Mesendoderm (in vitro differentiated cells): ENCODE measurements around the gene MESD.

Experiments
- DNase-seq: peaks from one replicate; pipeline ENCODE4 v3.0.0; 2013
- H2AK5ac ChIP-seq: 2 replicates; pipeline ENCODE4 v1.6.1; 2013; ENCODE audit warnings: low read length, inconsistent platforms
- H2BK120ac ChIP-seq: 2 replicates; pipeline ENCODE4 v1.6.1; 2013; ENCODE audit warnings: low read depth, mild to moderate bottlenecking, low read length, moderate library complexity, mixed read lengths
- H2BK15ac ChIP-seq: replicated peaks from 2 replicates; pipeline ENCODE4 v1.6.1; 2013; ENCODE audit warnings: low read depth, mild to moderate bottlenecking, moderate library complexity
- H2BK5ac ChIP-seq: 2 replicates; pipeline ENCODE4 v1.6.1; 2013; ENCODE audit warnings: low read length, inconsistent platforms
- H3K18ac ChIP-seq: 2 replicates; pipeline ENCODE4 v1.6.1; 2013; ENCODE audit warnings: mild to moderate bottlenecking, low read length, mixed read lengths
- H3K23ac ChIP-seq: one replicate; pipeline ENCODE4 v1.6.1; 2013; ENCODE audit warnings: low read length
- H3K27ac ChIP-seq: 2 replicates; pipeline ENCODE4 v1.5.1; 2013; ENCODE audit warnings: low read depth, mild to moderate bottlenecking, inconsistent platforms, low read length, moderate library complexity
- H3K27me3 ChIP-seq: 2 replicates; pipeline ENCODE4 v1.6.1; 2013; ENCODE audit warnings: low read length, control low read depth, mild to moderate bottlenecking, inconsistent platforms; ENCODE audit not compliant: insufficient read depth, poor library complexity
- H3K36me3 ChIP-seq: 2 replicates; pipeline ENCODE4 v1.6.1; 2013; ENCODE audit warnings: low read length, inconsistent platforms; ENCODE audit not compliant: control insufficient read depth, insufficient read depth
- H3K4ac ChIP-seq: one replicate; pipeline ENCODE4 v1.6.1; 2013; ENCODE audit warnings: low read depth, mild to moderate bottlenecking, low read length, moderate library complexity
- H3K4me1 ChIP-seq: 2 replicates; pipeline ENCODE4 v1.6.1; 2013; ENCODE audit warnings: low read depth, low read length, inconsistent platforms; ENCODE audit not compliant: control insufficient read depth
- H3K4me2 ChIP-seq: 2 replicates; pipeline ENCODE4 v1.6.1; 2013; ENCODE audit warnings: low read length
- H3K4me3 ChIP-seq: 2 replicates; pipeline ENCODE4 v1.5.1; 2013; ENCODE audit warnings: mild to moderate bottlenecking, low read length
- H3K56ac ChIP-seq: one replicate; pipeline ENCODE4 v1.6.1; 2013; ENCODE audit warnings: low read length
- H3K79me1 ChIP-seq: 2 replicates; pipeline ENCODE4 v1.6.1; 2013; ENCODE audit warnings: low read length, inconsistent platforms
- H3K79me2 ChIP-seq: 2 replicates; pipeline ENCODE4 v1.6.1; 2013; ENCODE audit warnings: mild to moderate bottlenecking, low read length; ENCODE audit not compliant: control insufficient read depth, insufficient read depth
- H3K9ac ChIP-seq: 2 replicates; pipeline ENCODE4 v1.6.1; 2013; ENCODE audit warnings: low read length, inconsistent platforms
- H4K5ac ChIP-seq: one replicate; pipeline ENCODE4 v1.6.1; 2013; ENCODE audit warnings: low read length
- H4K8ac ChIP-seq: one replicate; pipeline ENCODE4 v1.6.1; 2013; ENCODE audit warnings: low read depth, mild to moderate bottlenecking, control low read depth, low read length, moderate library complexity
- WGBS: extraction: QIAGEN DNeasy Blood & Tissue Kit; methylation state at CpG from one replicate; pipeline ENCODE4 v1.1.7; 2013; ENCODE audit warnings: low lambda C conversion rate, missing lambda C conversion rate; ENCODE audit not compliant: insufficient coverage; ENCODE audit errors: extremely low coverage; 5-methylcytosine and 5-hydroxymethylcytosine counted together

MESD gene

DNA sequence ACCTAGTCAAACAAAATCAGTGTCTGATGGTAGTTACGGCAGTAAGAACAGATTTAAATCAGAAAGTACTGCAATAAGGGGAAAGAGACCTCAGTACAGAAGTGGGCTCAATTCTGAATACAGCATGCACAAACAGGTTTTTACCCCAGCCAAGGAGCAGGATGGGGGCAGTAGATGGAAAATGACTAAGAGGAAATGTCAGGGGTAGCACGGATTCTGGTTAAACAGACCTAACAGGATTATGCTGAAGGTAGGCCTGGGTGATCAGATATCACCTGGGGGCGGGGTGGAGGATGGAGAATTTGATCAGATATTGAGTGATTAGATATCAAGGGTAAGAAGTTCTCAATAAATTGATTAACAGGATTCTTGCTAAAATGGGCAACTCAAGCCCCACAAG, 19.0 kb downstream of the MESD start:
- Histone ChIP-seq H2BK120ac (no peak overlapping the region), H4K8ac (no peak overlapping the region), H3K4me1 (no peaks in the 10 kb centered on the region), H3K18ac (no peak overlapping the region), H3K4me3 (no peak overlapping the region), H4K5ac (no peak overlapping the region), H2AK5ac (no peak overlapping the region), H2BK5ac (no peak overlapping the region), H3K56ac (no peak overlapping the region), H2BK15ac (no peak overlapping the region), H3K27me3 (no peaks in the 10 kb centered on the region), H3K79me2 (peaks cover 6% of the 10 kb centered on the region), H3K79me1 (peaks cover 4% of the 10 kb centered on the region), H3K4me2 (no peak overlapping the region), H3K9ac (no peak overlapping the region), H3K4ac (no peak overlapping the region), H3K36me3 (peaks cover 4% of the 10 kb centered on the region), H3K23ac (no peak overlapping the region), H3K27ac (no peak overlapping the region)
- no peak for DNase-seq
- no CpG with 5 or more reads among the region's 3 CpGs for WGBS

DNA sequence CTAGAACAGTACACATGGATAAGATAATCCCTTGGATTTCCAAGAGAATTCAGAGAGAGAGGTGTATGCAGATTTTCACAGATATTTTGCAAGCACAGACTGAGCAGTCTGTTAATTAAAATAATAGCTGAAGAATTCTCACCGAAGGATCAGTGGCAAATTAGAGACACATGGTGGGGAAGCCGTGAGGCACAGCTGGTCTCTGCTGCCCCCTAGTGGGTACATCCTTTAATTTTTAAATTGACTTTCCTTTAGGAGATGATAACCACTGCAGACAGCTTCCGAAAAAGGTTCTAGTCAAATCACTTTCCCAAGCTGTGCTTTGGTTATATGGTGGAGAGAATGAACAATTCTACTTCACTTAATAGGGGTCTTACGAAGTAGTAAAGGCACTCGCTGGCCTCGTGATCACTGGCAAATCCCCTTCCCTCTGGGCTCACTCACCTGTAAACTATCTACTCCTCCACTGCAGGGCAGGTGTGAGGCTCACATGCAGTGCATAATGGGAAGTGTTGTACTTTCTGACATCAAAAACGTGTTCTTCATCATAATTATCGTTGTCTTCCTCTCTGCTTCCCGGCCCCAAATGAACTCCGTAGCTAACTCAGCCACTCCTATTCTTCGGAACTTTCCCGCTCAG, 19.5 kb downstream of the MESD start:
- H2BK120ac ChIP-seq = no peak overlapping the region
- no peak overlapping the region for H3K4me2 ChIP-seq
- no peak overlapping the region for H3K56ac ChIP-seq
- H3K36me3 ChIP-seq = peaks cover 4% of the 10 kb centered on the region
- H3K18ac ChIP-seq = no peak overlapping the region
- no peaks in the 10 kb centered on the region for H3K27me3 ChIP-seq
- H3K4me1 ChIP-seq = no peaks in the 10 kb centered on the region
- no CpG with 5 or more reads among the region's 12 CpGs for WGBS
- H2BK15ac ChIP-seq = no peak overlapping the region
- H2BK5ac ChIP-seq = no peak overlapping the region
- no peak overlapping the region for H4K5ac ChIP-seq
- no peak overlapping the region for H3K9ac ChIP-seq
- DNase-seq = peak; percentile 66
- H3K4ac ChIP-seq = no peak overlapping the region
- H3K23ac ChIP-seq = no peak overlapping the region
- H4K8ac ChIP-seq = no peak overlapping the region
- no peak overlapping the region for H3K4me3 ChIP-seq
- H3K79me1 ChIP-seq = peaks cover 4% of the 10 kb centered on the region
- no peak overlapping the region for H2AK5ac ChIP-seq
- H3K27ac ChIP-seq = no peak overlapping the region
- peaks cover 4% of the 10 kb centered on the region for H3K79me2 ChIP-seq

DNA sequence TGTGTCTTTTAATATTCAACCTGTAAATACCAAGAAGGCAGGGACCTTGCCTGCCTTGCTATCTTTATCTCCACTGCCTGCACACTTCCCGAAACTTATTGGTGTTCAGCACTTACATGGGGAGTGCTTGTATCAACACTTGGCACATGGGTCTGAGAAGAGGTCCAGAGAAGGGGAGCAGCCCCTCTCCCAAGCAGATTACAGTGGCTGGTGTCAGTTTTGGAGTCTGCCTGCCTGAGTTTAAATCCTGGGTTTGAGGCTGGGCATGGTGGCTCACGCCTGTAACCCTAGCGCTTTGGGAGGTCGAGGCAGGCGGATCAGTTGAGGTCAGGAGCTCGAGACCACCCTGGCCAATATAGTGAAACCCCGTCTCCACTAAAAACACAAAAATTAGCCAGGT, 20.3 kb downstream of the MESD start:
- H3K79me1 ChIP-seq = peaks cover 4% of the 10 kb centered on the region
- H2BK5ac ChIP-seq = no peak overlapping the region
- no peak overlapping the region for H2AK5ac ChIP-seq
- peaks cover 2% of the 10 kb centered on the region for H3K79me2 ChIP-seq
- peak overlapping the region; percentile 25 for H3K56ac ChIP-seq
- H3K36me3 ChIP-seq = peaks cover 4% of the 10 kb centered on the region
- H3K4me3 ChIP-seq = no peak overlapping the region
- H3K23ac ChIP-seq = no peak overlapping the region
- no peak for DNase-seq
- H3K27ac ChIP-seq = no peak overlapping the region
- no peak overlapping the region for H3K4ac ChIP-seq
- H4K5ac ChIP-seq = no peak overlapping the region
- no peaks in the 10 kb centered on the region for H3K4me1 ChIP-seq
- no peak overlapping the region for H2BK15ac ChIP-seq
- no peak overlapping the region for H3K4me2 ChIP-seq
- WGBS = no CpG with 5 or more reads among the region's 7 CpGs
- no peaks in the 10 kb centered on the region for H3K27me3 ChIP-seq
- no peak overlapping the region for H3K9ac ChIP-seq
- no peak overlapping the region for H2BK120ac ChIP-seq
- no peak overlapping the region for H4K8ac ChIP-seq
- H3K18ac ChIP-seq = no peak overlapping the region

DNA sequence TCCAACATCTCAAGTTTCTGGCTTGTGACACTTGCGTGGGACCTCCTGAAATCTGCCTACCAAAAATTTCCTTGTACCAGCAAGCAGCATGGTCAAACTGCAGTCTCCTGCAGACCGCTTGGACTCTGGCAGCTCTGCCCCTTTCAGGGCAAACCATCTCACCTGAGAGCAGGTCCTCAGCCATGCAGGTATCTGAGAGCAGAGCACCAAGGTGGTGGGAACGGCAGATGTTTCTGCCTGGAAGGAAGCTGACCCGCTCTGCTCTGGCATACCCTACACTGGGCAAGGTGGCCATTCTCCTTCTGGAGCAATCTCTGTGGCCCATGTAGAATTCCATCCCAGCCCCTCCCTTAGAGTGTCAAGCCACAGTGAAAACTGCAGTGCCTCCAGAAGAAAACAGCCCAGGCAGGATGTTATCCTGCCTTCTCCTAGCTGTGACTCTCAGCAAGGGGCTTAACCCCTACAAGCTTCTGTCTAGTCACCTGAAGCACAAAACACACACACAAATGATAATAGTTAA, 21.6 kb downstream of the MESD start:
- Histone ChIP-seq H3K4me1 (no peaks in the 10 kb centered on the region), H3K4ac (no peak overlapping the region), H3K18ac (no peak overlapping the region), H4K8ac (no peak overlapping the region), H2BK15ac (no peak overlapping the region), H2BK120ac (no peak overlapping the region), H3K23ac (no peak overlapping the region), H3K4me3 (no peak overlapping the region), H3K79me2 (no peaks in the 10 kb centered on the region), H3K27ac (no peak overlapping the region), H3K27me3 (no peaks in the 10 kb centered on the region), H3K4me2 (no peak overlapping the region), H3K79me1 (no peaks in the 10 kb centered on the region), H2AK5ac (no peak overlapping the region), H3K36me3 (peaks cover 4% of the 10 kb centered on the region), H4K5ac (no peak overlapping the region), H3K9ac (no peak overlapping the region), H2BK5ac (no peak overlapping the region), H3K56ac (no peak overlapping the region)
- no peak for DNase-seq
- WGBS = no CpG with 5 or more reads among the region's 4 CpGs

DNA sequence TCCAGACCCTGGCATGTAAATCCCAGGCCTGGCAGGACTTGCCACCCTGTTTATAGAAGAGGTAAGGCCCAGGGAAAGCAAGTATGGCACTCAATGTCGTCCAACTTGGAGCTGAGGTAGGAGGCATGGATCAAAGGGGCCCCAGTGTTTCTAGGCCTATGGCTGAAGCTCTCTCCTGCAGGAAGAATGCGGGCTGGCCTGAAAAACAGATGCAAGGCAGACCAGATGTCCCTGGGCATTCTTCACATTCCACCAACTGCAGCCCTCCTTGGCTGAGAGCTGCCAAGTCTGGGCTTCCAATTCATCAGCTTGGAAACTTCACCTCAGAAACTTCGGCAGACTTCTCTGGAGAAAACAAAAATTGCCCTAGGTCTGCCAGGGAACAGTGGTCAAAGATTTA, 22.2 kb downstream of the MESD start:
- no peak overlapping the region for H3K4me3 ChIP-seq

More for the DNA sequence above, 22.2 kb downstream of the MESD start:
- no peak overlapping the region for H3K23ac ChIP-seq
- no peak overlapping the region for H3K4me2 ChIP-seq
- no CpG with 5 or more reads among the region's 3 CpGs for WGBS
- no peaks in the 10 kb centered on the region for H3K4me1 ChIP-seq
- H3K27me3 ChIP-seq = no peaks in the 10 kb centered on the region
- no peak overlapping the region for H3K4ac ChIP-seq
- no peak overlapping the region for H4K8ac ChIP-seq
- H3K18ac ChIP-seq = no peak overlapping the region
- H2BK5ac ChIP-seq = no peak overlapping the region
- peak; percentile 96 for DNase-seq
- H4K5ac ChIP-seq = no peak overlapping the region
- no peak overlapping the region for H2BK120ac ChIP-seq
- H3K9ac ChIP-seq = no peak overlapping the region
- no peaks in the 10 kb centered on the region for H3K79me2 ChIP-seq
- peaks cover 4% of the 10 kb centered on the region for H3K36me3 ChIP-seq
- H2BK15ac ChIP-seq = no peak overlapping the region
- H3K27ac ChIP-seq = no peak overlapping the region
- no peak overlapping the region for H3K56ac ChIP-seq
- no peak overlapping the region for H2AK5ac ChIP-seq
- H3K79me1 ChIP-seq = no peaks in the 10 kb centered on the region
